IPS-20b (cell line): ENCODE measurements around the gene OSTF1.

Source experiments
- H3K27ac ChIP-seq: one replicate; pipeline ENCODE4 v1.5.1; 2013; ENCODE audit warnings: low read length
- H3K27me3 ChIP-seq: 2 replicates; pipeline ENCODE4 v1.6.1; 2013; ENCODE audit warnings: mild to moderate bottlenecking, low read length, inconsistent platforms; ENCODE audit not compliant: insufficient read depth
- H3K36me3 ChIP-seq: 2 replicates; pipeline ENCODE4 v1.6.1; 2013; ENCODE audit warnings: low read depth, mild to moderate bottlenecking, inconsistent platforms, low read length, moderate library complexity; ENCODE audit not compliant: insufficient read depth
- H3K4me1 ChIP-seq: 2 replicates; pipeline ENCODE4 v1.6.1; 2013; ENCODE audit warnings: mild to moderate bottlenecking, control low read depth, inconsistent platforms, low read length, moderate library complexity; ENCODE audit not compliant: insufficient read depth
- H3K4me3 ChIP-seq: 2 replicates; pipeline ENCODE4 v1.5.1; 2013; ENCODE audit warnings: mild to moderate bottlenecking, low read length, inconsistent platforms
- H3K9ac ChIP-seq: 2 replicates; pipeline ENCODE4 v1.6.1; 2013; ENCODE audit warnings: low read depth, mild to moderate bottlenecking, inconsistent platforms, low read length, moderate library complexity
- H3K9me3 ChIP-seq: 2 replicates; pipeline ENCODE4 v1.6.1; 2013; ENCODE audit warnings: mild to moderate bottlenecking, low read depth, low read length, inconsistent platforms; ENCODE audit not compliant: insufficient read depth

Gene OSTF1

DNA sequence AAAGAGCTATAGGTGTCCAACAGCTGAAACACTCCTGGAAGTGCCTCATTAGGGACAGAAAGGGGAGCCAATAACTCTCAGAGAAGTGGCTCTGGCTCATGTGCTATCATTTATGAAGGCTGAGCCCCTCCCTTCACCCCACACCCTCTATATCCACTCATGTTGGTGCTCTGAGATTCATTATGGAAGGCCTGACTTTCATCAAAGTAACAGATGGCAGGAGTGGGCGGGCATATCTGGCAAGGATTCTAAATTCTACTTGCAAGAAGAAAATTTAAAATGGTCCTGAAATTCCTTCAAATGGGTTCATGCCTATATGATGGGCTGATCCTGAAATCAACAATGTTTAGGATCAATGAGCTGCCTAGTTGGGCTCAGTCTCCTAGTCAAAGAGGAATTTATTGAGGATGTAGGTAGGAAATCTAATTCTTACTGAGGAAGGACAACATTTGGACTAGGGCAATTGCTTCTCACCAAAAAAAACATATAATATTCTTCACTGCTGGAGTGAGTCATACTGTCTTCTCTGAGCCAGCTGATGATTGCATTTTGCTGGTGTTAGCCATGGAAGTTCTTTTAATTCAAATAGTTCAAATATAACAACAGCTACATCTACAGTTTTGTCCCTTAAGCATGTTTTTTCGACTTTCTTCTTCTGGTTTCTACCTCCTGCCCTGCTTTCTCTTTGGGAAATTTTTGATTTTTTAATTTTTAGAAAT, 23.8 kb upstream of the OSTF1 start:
- Histone ChIP-seq H3K36me3 (no peaks in the 10 kb centered on the region), H3K9ac (no peak overlapping the region), H3K4me1 (peaks cover 6% of the 10 kb centered on the region), H3K27me3 (no peaks in the 10 kb centered on the region), H3K4me3 (no peak overlapping the region), H3K9me3 (no peaks in the 10 kb centered on the region), H3K27ac (no peak overlapping the region)

DNA sequence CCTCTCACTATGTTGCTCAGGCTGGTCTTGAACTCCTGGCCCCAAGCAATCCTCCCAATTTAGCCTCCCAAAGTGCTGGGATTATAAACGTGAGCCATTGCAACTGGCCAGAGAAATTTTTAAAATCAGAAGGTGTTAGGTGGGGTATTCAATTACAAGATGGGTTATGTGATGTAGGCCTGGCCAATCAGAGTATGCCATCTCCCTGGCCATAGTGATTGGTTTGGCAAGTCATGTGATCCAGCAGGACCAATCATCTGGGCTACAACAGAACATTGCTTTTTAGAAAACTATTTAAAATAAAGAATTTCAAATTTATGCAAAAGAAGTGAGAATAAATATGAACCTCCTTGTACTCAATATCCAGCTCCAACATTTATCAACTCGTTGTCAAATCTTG, 22.8 kb upstream of the OSTF1 start:
- no peak overlapping the region for H3K9ac ChIP-seq
- H3K4me1 ChIP-seq: peaks cover 10% of the 10 kb centered on the region
- H3K9me3 ChIP-seq: no peaks in the 10 kb centered on the region
- H3K27ac ChIP-seq: no peak overlapping the region
- H3K4me3 ChIP-seq: no peak overlapping the region
- no peaks in the 10 kb centered on the region for H3K36me3 ChIP-seq
- H3K27me3 ChIP-seq: no peaks in the 10 kb centered on the region

DNA sequence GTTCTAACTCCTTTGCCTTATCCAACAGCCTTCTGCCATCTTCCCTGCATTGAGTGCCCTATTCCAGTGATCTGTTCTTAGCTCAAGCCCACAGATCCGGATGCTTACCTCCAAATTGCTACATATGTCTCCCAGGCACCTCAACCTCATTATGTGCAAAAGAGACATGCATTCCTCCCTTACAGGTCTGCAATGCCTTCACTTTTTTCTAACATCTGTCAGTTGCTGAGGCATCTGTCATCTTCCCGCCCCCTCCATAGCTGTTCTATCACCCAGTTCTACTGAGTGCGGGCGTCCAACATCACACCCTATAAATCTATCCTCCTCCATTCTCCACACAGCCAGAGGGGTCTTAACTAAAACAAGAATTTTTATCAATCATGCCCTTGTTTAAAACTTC, 20.4 kb upstream of the OSTF1 start:
- Histone ChIP-seq H3K4me1 (peaks cover 10% of the 10 kb centered on the region), H3K36me3 (no peaks in the 10 kb centered on the region), H3K9me3 (no peaks in the 10 kb centered on the region), H3K27ac (no peak overlapping the region), H3K9ac (no peak overlapping the region), H3K4me3 (no peak overlapping the region), H3K27me3 (no peaks in the 10 kb centered on the region)

DNA sequence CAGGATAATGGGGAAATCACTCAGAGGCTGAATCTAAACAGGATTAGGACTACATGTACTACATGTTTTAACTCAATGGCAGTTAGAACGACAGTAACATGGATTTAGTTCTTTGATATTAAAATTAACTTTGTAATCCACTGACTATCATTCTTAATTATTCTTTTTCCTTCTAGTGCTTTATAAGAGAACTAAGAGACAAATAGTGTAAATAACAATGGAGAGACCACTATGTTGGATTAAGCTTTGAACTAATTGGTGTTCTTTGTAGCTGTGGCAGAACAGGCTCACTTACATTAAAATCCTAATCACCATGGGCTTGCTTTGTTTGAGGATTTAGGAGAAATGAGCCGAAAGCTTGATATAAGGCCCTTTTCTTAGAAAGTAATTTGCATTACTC, 19.1 kb upstream of the OSTF1 start:
- no peaks in the 10 kb centered on the region for H3K27me3 ChIP-seq
- H3K27ac ChIP-seq: no peak overlapping the region
- H3K4me1 ChIP-seq: peaks cover 10% of the 10 kb centered on the region
- no peaks in the 10 kb centered on the region for H3K9me3 ChIP-seq
- H3K36me3 ChIP-seq: no peaks in the 10 kb centered on the region
- H3K9ac ChIP-seq: peak overlapping the region; percentile 30; the same call in 1 of the 2 replicates
- no peak overlapping the region for H3K4me3 ChIP-seq

DNA sequence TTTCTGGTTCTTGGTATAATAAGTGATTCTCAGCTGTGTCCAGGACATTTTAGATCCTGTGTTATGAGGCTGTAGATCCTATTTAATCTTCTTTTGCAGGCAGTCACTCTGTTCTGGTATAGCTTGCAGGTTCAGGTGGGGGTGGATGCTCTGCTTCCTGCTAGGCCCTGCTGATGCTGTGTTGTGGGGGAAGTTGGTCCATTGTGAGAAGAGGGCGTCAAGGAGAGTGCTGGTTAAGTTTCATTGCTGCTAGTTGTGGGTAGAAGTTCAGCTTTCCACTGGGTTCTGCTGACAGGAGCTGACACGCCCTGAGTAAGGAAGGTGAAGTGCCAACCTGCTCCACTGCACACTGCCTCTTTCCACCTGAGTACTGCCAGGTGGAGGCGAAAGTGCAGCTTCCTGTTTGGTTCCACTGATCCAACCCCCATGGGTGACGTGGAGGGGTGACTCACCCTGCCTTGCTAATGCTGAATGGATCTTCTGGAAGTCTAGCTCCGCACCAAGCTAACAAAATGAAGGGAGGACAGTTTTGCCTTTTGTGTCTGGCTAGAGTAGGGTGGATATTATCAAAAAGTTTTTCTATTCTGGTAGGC, 16.7 kb upstream of the OSTF1 start:
- Histone ChIP-seq H3K4me1 (peaks cover 10% of the 10 kb centered on the region), H3K9me3 (no peaks in the 10 kb centered on the region), H3K9ac (no peak overlapping the region), H3K36me3 (no peaks in the 10 kb centered on the region), H3K27ac (no peak overlapping the region), H3K27me3 (no peaks in the 10 kb centered on the region), H3K4me3 (no peak overlapping the region)

DNA sequence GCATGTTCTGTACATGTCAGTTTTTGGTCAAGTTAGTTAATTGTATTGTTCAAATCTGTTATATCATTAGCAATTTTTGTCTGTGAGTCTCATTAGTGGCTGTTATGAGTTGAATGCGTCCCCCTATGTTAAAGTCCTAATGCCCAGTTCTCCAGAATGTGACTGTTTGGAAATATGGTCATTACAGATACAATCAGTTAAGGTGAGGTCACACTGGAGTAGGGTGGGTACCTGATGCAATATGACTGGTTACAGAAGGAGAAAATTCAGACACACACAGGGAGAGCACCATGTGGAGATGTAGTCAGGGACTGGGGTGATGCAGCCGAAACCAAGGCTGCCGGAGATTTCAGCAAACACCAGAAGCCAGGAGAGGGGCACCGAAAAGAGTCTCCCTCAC, 15.4 kb upstream of the OSTF1 start:
- no peaks in the 10 kb centered on the region for H3K36me3 ChIP-seq
- no peak overlapping the region for H3K9ac ChIP-seq
- H3K4me3 ChIP-seq: no peak overlapping the region
- no peaks in the 10 kb centered on the region for H3K27me3 ChIP-seq
- peaks cover 10% of the 10 kb centered on the region for H3K4me1 ChIP-seq
- no peaks in the 10 kb centered on the region for H3K9me3 ChIP-seq
- H3K27ac ChIP-seq: no peak overlapping the region

DNA sequence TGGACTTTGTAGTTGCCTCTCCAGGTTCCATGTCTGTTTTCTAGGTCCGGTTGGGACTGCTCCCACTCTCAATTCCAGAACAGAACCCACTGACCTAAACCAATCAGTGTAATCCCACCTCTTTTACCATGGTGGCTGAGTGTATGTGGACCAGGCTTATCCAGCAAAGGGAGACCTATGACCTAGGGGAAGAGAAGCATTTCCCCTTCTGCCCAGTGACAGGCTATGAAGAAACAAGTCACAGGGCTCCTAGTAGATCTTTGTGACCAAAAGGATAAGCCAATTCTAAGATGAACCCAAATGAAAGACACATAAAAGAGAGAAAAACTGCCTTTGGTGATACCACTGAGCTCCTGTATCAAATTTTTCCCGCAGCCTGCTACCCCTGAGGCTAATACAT, 6.7 kb upstream of the OSTF1 start:
- Histone ChIP-seq H3K9ac (no peak overlapping the region), H3K36me3 (no peaks in the 10 kb centered on the region), H3K4me1 (peaks cover 7% of the 10 kb centered on the region; the same call in 1 of the 2 replicates), H3K9me3 (no peaks in the 10 kb centered on the region), H3K4me3 (no peak overlapping the region), H3K27me3 (no peaks in the 10 kb centered on the region), H3K27ac (no peak overlapping the region)

DNA sequence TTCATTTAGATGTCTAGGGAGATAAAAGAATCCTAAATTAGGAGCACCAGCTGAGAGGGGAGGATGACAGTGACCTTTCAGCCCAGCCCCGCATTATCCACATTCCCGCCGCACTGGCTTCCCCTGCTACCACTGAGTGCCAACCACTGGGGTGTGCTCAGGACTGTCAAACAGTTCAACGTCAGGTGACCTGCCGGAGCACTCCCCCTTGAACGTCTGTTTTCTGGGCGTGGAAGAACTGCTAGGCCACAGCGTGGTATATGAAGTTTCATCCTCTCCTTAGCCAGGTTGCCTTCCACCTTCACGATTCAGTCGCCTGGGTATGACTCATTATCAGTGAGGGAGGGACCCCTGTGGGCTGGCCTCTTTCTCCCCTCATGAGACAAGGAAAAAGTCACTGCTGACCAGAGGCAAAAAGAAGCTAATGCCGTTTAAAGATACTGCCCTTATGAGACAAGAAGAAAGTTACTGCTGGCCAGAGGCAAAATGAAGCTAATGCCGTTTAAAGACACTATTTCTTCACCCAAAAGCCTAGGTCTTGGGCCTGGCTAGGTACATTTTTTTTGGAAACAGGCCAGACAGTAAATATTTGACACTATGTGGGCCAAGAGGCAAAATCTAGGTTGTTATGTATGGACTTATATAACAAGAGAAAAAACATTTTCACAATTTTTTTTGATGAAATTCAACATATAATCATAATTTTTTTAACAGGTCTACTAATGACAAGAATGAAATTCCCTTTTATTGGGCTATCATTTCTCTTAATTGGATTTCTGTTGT, 4.9 kb upstream of the OSTF1 start:
- H3K27me3 ChIP-seq: no peaks in the 10 kb centered on the region
- H3K36me3 ChIP-seq: no peaks in the 10 kb centered on the region
- no peak overlapping the region for H3K9ac ChIP-seq
- peaks cover 7% of the 10 kb centered on the region; the same call in 1 of the 2 replicates for H3K4me1 ChIP-seq
- H3K4me3 ChIP-seq: no peak overlapping the region
- no peaks in the 10 kb centered on the region for H3K9me3 ChIP-seq
- H3K27ac ChIP-seq: no peak overlapping the region

DNA sequence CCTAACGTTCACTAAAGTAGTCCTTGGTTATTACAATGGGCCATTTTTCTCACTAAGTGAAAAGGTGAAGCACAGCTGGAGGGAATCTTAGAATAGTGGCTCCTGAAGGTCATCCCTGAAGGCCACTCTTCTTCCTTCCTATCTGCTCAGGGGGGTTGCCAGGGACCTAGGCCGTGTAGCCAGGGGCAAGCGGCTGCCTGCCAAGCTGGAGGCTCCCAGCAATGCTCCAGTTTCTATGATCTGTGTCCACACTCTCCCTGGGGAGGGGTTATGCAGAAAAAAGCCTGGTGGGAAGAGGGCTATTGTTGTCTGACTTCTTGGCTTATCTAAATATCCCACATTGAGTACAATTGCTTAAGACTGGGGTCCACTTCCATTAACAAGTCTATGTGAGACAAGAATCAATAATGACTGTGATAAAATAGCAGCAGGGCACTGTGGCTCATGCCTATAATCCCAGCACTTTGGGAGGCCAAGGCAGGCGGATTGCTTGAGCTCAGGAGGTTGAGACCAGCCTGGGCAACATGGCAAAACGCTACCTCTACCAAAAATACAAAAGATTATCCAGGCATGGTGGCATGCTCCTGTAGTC, 4.1 kb upstream of the OSTF1 start:
- Histone ChIP-seq H3K36me3 (no peaks in the 10 kb centered on the region), H3K4me1 (peaks cover 7% of the 10 kb centered on the region), H3K4me3 (no peak overlapping the region), H3K27me3 (peaks cover 2% of the 10 kb centered on the region; the same call in 1 of the 2 replicates), H3K27ac (no peak overlapping the region), H3K9me3 (no peaks in the 10 kb centered on the region), H3K9ac (no peak overlapping the region)

DNA sequence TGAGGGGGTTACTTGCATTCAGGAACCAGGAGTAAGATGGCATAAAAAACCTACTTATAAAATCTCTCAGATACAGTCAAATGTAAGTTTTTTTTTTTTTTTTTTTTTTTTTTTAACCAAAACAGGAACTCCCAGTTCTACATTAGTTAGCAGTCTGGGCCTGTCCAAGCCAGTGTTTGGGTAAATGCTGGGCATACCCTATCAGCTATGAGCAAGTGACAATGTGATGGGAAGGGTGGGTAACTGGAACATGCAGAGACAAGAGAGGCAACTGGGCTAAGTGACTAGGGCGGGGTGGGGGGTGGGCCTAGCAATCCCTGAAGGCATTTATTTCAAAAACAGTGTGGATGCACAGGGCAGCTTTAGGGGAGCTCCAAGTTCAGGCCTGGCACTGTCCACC, 2.7 kb upstream of the OSTF1 start:
- Histone ChIP-seq H3K27me3 (peaks cover 14% of the 10 kb centered on the region; the same call in 1 of the 2 replicates), H3K9ac (no peak overlapping the region), H3K27ac (no peak overlapping the region), H3K36me3 (no peaks in the 10 kb centered on the region), H3K4me1 (peaks cover 16% of the 10 kb centered on the region), H3K4me3 (no peak overlapping the region), H3K9me3 (no peaks in the 10 kb centered on the region)

DNA sequence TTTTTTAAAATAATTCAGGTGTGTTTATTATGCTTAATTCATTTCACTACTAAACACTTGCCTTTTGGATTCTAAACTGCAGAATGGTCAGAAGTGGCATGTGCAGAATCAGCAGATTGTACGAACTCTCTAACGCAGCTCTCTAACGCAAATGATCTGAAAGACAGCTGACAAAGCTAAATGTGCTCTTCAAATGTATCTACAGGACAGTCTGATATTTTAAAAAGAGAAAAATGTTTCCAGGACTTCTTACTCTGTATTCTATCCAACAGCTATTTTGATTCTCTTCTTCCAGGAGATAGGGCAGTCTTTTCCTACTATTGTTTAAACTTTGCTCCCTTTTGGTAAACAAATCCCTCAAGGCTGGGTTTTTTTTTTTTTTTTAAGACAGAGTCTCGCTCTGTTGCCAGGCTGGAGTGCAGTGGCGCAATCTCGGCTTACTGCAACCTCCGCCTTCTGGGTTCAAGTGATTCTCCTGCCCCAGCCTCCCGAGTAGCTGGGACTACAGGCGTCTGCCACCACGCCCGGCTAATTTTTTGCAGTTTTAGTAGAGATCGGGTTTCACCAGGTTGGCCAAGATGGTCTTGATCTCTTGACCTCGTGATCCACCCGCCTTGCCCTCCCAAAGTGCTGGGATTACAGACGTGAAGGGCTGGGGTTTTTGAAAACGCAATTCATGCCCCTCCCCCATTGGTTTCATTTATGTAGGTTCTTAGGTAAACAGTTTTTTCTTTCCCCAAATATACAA, 1.6 kb upstream of the OSTF1 start:
- H3K9me3 ChIP-seq: no peaks in the 10 kb centered on the region
- peaks cover 16% of the 10 kb centered on the region for H3K4me1 ChIP-seq
- no peaks in the 10 kb centered on the region for H3K36me3 ChIP-seq
- H3K27ac ChIP-seq: no peak overlapping the region
- peaks cover 14% of the 10 kb centered on the region; the same call in 1 of the 2 replicates for H3K27me3 ChIP-seq
- peak overlapping the region; percentile 91 for H3K4me3 ChIP-seq
- H3K9ac ChIP-seq: peak overlapping the region; percentile 87; the same call in 1 of the 2 replicates
